Measurements from ENCODE around the gene GATAD2B.
"Not testable (repeated sequence)": the region's sequence is repeated elsewhere in the genome, so short reads cannot be mapped to it uniquely, and the experiment has no call there.

GATAD2B gene

DNA sequence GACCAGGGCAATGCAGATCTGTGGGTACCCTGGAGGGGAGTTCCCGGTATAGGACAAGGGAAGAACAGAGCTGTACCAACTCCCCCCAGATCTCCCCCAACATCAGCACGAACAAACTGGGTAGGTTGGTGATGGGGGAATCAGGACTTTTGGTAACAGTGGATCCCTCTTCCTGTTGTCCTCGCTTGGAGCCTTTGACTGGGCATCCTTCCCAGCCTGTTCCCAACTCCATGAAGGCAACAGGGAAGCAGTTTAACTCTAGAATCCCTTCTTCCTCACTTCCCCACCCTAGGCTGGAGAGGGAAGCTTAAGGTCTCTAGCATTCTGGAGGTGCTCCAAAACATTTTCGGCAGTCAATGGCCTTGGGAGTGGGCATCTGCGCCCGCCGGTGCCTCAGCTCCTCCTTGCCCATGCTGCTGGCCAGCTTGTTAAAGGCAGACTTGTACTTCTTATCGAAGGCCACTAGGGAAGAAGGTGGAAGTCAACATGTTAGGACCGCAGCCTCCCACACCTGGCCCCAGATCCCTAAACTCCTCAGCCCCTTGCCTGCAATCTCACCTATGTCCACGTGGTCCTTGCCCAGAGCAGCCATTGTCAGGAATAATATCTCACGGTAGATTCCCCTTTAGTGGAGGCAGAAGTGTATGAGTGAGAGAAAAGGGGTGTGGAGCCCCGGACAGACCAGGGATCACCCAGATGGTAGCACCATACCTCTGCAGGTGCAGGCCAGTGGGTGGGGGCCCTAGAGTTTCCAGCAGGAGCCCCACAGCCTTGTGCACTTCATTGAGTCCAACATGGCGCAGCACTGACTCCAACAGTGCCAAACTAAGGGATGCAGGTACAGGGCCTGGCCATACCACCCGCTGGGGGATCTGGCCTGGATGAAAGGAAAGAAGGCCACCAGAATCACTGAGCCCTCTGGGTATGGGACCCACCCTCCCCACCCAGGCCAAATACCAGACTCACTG is 7.5 kb upstream of the GATAD2B start:
- DNase-seq (ENCODE audit: low read depth in 2 of 3, low spot score in 2 of 3), result no peak

- no peak for DNase-seq (ENCODE audit: low read depth in 2 of 3, low spot score in 2 of 3)
These were observed 6.7 kb upstream of the GATAD2B start for GRCh38 chr1:153929426-153929825.

DNA sequence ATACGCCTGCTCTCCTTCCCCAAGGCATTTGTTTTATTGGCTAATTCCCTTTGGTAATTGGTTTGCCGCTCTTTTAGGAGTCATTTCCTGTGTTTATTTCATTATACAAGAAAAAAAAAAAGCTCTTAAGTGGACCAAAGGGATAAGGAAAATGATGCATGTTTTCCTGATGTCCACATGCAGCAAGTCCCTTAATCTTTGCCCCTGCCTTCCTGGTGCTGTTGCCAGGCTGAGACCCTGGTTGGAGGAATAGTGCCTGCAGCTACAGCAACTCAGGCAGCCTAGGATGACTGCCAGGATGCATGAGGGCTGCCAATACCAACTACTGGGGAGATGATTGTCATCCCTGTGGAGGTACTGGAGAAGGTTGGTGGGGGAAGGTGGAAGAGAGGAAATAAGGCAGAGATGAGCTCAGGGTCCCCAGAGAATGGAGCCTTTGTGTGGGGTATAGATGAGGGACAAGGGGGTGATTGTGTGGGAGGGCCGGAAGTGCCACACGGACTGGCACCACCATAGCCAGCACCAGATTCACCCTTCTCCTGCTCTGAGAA is 6.1 kb upstream of the GATAD2B start:
- no peak for DNase-seq (ENCODE audit: low read depth in 2 of 3, low spot score in 2 of 3)

- DNase-seq (ENCODE audit: low read depth in 2 of 3, low spot score in 2 of 3), result no peak
These were observed 5.5 kb upstream of the GATAD2B start for GRCh38 chr1:153928245-153928644.

GRCh38 chr1:153926405-153926804 is 3.6 kb upstream of the GATAD2B start:
- DNase-seq (ENCODE audit: low read depth in 2 of 3, low spot score in 2 of 3), result no peak

DNA sequence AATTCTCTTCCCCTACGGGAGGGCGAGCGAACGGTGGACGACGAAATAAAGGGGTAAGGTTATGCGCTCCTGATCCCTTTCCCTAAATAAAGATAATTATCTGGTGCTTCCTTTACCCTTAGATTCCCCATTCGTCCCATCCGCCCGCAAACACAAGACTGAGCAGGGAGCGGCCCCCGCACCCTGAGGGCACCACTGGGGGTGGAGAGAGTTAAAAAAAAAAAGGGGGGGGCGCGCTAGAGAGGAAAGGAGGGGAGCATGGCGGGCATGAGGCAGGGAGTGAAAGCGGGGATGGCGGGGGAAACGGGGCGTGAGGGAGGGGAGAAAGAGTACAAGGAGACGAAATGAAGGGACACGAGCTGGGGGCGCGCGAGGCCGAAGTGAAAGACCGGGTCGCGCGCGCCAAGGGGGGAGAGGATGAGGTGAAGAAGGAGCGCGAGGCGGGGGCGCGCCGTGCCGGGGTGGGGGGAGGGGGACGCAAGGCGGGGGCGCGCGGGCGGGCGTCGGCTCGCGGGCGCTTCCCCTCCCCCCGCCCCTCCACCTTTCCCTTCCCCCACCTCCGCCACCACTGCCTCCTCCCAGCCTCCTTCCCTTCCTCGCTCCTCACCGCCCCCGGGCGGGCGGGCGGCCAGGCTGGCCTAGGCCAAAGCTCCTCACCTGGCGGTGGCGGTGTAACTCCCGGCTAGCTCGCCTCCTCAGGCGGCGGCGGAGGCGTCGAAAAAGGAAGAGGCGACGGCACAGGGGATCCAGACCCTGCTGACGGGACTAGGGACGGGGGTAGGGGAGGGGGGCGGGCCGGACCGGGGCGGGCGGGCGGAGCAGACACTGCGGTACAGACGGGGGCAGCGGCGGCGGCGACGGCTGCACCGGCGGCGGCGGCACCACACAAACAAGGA is 448 bp downstream of the GATAD2B start:
- DNase-seq (ENCODE audit: low read depth in 2 of 3, low spot score in 2 of 3), result peak; percentile 48 to 62 (median 59)

DNA sequence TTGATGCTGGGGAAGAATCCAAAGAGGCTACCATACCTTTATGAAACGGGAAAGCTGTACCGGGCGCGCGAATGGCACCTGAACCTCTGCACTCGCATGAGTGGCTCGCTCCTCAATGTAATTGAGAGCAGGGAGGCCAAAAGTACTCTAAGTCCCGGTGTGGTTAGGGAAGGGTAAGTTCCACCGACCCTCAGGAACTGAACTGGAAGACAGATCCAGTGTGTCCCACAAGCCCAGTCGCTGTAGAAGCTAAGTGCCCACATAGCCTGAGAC is 1.0 kb downstream of the GATAD2B start:
- DNase-seq (ENCODE audit: low read depth in 2 of 3, low spot score in 2 of 3), result no peak

- DNase-seq (ENCODE audit: low read depth in 2 of 3, low spot score in 2 of 3), result peak in 1 of 3 experiments; percentile 15
These were observed 1.5 kb downstream of the GATAD2B start for GRCh38 chr1:153921080-153921802.

- DNase-seq (ENCODE audit: low read depth in 2 of 3, low spot score in 2 of 3), result no peak
These were observed 2.6 kb downstream of the GATAD2B start for GRCh38 chr1:153919876-153920852.

GRCh38 chr1:153916297-153916696 is 6.5 kb downstream of the GATAD2B start:
- no peak for DNase-seq (ENCODE audit: low read depth in 2 of 3, low spot score in 2 of 3)

DNA sequence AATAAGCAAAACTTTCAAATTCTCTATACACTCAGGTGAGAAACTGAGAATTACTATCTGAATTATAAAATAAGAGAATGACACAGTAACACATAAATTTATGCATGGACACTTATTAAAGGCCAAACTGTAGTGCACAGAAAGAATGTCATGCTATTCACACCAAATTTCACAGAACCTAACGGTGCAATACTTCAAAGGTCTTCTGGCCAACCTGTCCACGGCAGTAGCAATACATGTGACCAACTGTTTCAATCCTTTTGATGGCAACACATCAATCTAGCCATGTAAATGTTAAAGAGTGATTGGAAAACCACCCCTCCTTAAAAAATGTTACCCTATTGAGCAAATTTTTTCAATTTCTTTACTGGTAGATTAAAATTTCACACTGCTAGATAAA is 10.4 kb downstream of the GATAD2B start:
- DNase-seq (ENCODE audit: low read depth in 2 of 3, low spot score in 2 of 3), result no peak

DNA sequence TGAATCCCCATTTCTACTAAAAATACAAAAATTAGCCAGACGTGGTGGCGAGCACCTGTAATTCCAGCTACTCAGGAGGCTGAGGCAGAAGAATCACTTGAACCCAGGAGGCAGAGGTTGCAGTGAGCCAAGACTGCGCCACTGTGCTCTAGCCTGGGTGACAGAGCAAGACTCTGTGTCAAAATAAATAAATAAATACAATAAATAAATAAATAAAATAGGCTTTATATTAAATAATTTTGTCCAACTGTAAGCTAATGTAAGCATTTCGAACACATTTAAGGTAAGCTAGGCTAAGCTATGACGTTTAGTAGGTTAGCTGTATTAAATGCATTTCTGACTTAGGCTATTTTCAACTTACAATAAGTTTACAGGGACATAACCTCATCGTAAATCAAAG is 12.2 kb downstream of the GATAD2B start:
- DNase-seq (ENCODE audit: low read depth in 2 of 3, low spot score in 2 of 3), result not testable (repeated sequence)

- no peak for DNase-seq (ENCODE audit: low read depth in 2 of 3, low spot score in 2 of 3)
These were observed 14.7 kb downstream of the GATAD2B start for GRCh38 chr1:153908071-153908470.

DNA sequence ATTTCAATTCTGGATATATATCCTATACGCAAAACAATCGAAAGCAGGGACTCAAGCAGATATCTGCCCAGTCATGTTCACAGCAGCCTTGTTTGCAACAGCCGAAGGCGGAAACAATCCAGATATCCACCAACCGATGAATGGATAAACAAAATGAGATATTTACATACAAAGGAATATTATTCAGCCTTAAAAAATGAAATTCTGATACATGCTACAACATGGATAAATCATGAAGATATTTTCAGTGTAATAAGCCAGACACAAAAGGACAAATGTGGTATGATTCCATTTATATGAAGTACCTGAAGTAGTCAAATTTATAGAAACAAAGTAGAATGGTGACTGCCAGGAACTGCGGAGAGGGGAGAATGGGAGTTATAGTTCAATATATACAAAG is 15.6 kb downstream of the GATAD2B start:
- no peak for DNase-seq (ENCODE audit: low read depth in 2 of 3, low spot score in 2 of 3)

GRCh38 chr1:153906396-153906795 is 16.4 kb downstream of the GATAD2B start:
- DNase-seq (ENCODE audit: low read depth in 2 of 3, low spot score in 2 of 3), result no peak

DNA sequence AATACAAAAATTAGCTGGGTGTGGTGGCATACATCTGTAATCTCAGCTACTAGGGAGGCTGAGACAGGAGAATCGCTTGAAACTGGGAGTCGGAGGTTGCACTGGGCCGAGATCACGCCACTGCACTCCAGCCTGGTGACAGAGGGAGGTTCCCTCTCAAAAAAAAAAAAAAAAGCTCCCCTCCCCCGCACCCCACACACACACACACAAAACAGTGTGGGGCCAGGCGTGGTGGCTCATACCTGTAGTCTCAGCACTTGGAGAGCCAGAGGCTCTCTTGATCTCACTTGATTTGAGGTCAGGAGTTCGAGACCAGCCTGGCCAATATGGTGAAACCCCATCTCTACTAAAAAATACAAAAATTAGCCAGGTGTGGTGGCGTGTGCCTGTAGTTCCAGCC is 16.9 kb downstream of the GATAD2B start:
- not testable (repeated sequence) for DNase-seq (ENCODE audit: low read depth in 2 of 3, low spot score in 2 of 3)

DNA sequence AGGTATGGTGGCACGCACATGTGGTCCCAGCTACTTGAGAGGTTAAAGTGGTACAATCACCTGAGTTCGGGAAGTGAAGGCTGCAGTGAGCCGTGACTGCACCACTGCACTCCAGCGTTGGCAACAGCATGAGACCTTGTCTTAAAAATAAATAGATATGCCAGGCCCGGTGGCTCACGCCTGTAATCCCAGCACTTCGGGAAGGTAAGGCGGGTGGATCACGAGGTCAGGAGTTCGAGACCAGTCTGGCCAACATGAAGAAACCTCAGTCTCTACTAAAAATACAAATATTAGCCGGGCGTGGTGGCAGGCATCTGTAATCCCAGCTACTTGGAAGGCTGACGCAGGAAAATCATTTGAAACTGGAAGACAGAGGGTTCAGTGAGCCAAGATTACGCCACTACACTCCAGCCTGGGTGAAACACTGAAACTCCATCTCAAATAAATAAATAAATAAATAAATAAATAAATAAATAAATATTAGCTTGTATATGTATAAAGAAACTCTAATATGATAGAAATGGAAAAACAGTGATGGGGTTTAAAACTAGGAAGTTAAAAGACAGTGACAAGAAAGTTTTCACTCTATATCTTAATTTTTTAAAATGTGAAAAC is 18.8 kb downstream of the GATAD2B start:
- DNase-seq (ENCODE audit: low read depth in 2 of 3, low spot score in 2 of 3), result no peak

DNA sequence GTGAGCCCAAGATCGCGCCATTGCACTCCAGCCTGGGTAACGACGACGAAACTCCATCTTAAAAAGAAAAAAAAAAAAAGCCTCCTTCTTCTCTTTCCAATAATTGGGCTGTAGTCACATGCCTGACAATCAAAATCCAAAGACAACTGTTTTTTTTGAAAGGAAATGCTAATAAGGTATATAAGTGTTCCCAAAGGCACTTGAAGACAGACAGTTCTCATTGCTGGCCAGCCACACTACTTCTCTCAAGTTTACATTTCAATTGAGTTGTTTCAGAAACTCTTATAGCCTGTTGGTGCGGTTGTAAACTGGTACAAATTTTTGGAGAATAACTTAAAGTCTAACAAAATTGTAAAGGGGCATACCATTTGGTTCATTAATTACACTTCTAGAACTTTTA is 23.3 kb downstream of the GATAD2B start:
- no peak for DNase-seq (ENCODE audit: low read depth in 2 of 3, low spot score in 2 of 3)

DNA sequence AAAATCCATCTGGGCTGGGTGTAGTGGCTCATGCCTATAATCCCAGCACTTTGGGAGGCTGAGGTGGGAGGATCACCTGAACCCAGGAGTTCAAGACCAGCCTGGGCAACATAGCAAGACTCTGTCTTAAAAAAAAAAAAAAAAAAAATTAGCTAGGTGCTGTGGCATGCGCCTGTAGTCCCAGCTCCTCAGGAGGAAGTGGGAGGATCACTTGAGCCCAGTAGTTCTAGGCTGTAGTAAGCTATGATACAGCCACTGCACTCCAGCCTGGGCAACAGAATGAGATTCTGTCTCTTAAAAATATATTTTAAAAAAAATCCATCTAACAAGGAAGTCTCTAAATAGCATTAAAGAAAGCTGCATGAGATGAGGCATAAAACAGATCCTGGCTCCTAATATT is 26.9 kb downstream of the GATAD2B start:
- DNase-seq (ENCODE audit: low read depth in 2 of 3, low spot score in 2 of 3), result not testable (repeated sequence)

DNA sequence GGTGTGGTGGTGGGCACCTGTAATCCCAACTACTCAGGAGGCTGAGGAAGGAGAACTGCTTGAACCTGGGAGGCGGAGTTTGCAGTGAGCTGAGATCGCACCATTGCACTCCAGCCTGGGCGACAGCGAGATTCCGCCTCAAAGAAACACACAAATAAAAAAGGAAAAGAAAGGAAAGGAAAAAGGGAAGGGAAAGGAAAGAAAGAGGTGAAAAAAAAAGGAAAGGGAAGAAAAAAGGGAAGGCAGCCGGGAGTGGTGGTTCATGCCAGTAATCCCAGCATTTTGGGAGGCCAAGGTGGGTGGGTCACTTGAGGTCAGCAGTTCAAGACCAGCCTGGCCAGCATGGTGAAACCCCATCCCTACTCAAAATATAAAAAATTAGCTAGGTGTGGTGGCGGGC is 31.7 kb downstream of the GATAD2B start:
- not testable (repeated sequence) for DNase-seq (ENCODE audit: low read depth in 2 of 3, low spot score in 2 of 3)

Data from activated CD8-positive, alpha-beta memory T cell treated with anti-CD3 and anti-CD28 coated beads for 48 hours (primary cell).